Measurements from ENCODE around the gene ZNF574.

Gene ZNF574

DNA sequence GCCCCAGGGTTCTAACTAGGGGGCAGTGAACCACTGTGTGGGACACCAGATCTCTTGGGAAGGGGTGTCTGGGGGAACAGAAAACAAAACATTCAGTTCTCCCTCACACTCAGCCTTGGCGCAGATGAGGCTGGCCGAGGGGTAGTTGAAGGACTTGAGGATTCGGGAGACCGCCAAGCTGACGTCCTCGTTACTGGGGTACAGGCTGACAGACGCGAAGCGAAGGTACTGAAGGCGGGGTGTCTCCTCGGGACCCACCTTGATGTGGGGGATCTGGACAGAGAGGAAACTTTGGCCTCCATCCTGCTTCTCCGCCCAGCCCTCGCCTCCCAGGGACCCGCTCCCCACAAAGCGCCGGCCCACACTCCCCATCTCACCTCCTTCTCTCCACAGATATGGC lies 13.6 kb upstream of the ZNF574 start:
- TF ChIP-seq POLR2A (IDR thresholded peaks at IDR 0.05; ENCODE audit: low read depth, low read length) (no peak), POLR2AphosphoS5 (IDR thresholded peaks at IDR 0.05; ENCODE audit: low read depth, low read length) (no peak), TAF1 (IDR thresholded peaks at IDR 0.05; ENCODE audit: borderline replicate concordance, low read depth, low read length) (no peak)
- FAIRE-seq, result no peak
- DNase-seq (ENCODE audit: insufficient read length), result no peak

- FAIRE-seq, result no peak
- no peak for TF ChIP-seq POLR2A (IDR thresholded peaks at IDR 0.05; ENCODE audit: low read depth, low read length)
- no peak for TF ChIP-seq POLR2AphosphoS5 (IDR thresholded peaks at IDR 0.05; ENCODE audit: low read depth, low read length)
- no peak for TF ChIP-seq TAF1 (IDR thresholded peaks at IDR 0.05; ENCODE audit: borderline replicate concordance, low read depth, low read length)
- no peak for DNase-seq (ENCODE audit: insufficient read length)
Measured at GRCh38 chr19:42064432-42064831, 11.5 kb upstream of the ZNF574 start.

DNA sequence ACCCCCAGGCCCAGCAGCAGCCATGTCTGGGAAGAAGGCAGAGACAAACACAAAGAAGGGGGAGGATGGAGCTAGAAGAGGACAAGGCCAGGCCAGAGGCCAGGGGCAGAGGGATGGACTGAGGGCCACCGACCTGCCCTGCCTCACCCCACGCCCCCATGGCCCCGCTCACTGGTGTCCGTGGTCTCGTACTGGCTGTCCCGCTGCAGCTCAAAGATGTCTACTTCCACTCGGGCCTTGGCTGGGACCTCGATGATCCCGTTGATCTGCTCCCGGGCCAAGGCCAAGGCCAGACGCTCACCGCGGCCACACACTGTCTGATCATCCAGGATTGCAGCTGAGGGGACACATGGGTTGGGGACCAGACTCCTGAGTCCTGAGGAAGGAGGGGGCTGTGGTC lies 10.9 kb upstream of the ZNF574 start:
- DNase-seq (ENCODE audit: insufficient read length), result no peak
- no peak for FAIRE-seq
- TF ChIP-seq POLR2A (IDR thresholded peaks at IDR 0.05; ENCODE audit: low read depth, low read length) (no peak), POLR2AphosphoS5 (IDR thresholded peaks at IDR 0.05; ENCODE audit: low read depth, low read length) (no peak), TAF1 (IDR thresholded peaks at IDR 0.05; ENCODE audit: borderline replicate concordance, low read depth, low read length) (no peak)

- FAIRE-seq (no peak), DNase-seq (ENCODE audit: insufficient read length) (no peak)
- TF ChIP-seq POLR2AphosphoS5 (IDR thresholded peaks at IDR 0.05; ENCODE audit: low read depth, low read length) (no peak), POLR2A (IDR thresholded peaks at IDR 0.05; ENCODE audit: low read depth, low read length) (no peak), TAF1 (IDR thresholded peaks at IDR 0.05; ENCODE audit: borderline replicate concordance, low read depth, low read length) (no peak)
Measured at GRCh38 chr19:42065511-42065910, 10.5 kb upstream of the ZNF574 start.

GRCh38 chr19:42066075-42066754 lies 9.8 kb upstream of the ZNF574 start:
- FAIRE-seq (no peak), DNase-seq (ENCODE audit: insufficient read length) (no peak)
- TF ChIP-seq POLR2AphosphoS5 (IDR thresholded peaks at IDR 0.05; ENCODE audit: low read depth, low read length) (no peak), TAF1 (IDR thresholded peaks at IDR 0.05; ENCODE audit: borderline replicate concordance, low read depth, low read length) (no peak), POLR2A (IDR thresholded peaks at IDR 0.05; ENCODE audit: low read depth, low read length) (no peak)

GRCh38 chr19:42067315-42067888 lies 8.6 kb upstream of the ZNF574 start:
- FAIRE-seq (no peak), DNase-seq (ENCODE audit: insufficient read length) (no peak)
- TF ChIP-seq POLR2AphosphoS5 (IDR thresholded peaks at IDR 0.05; ENCODE audit: low read depth, low read length), result no peak
- TF ChIP-seq TAF1 (IDR thresholded peaks at IDR 0.05; ENCODE audit: borderline replicate concordance, low read depth, low read length), result no peak
- no peak for TF ChIP-seq POLR2A (IDR thresholded peaks at IDR 0.05; ENCODE audit: low read depth, low read length)

DNA sequence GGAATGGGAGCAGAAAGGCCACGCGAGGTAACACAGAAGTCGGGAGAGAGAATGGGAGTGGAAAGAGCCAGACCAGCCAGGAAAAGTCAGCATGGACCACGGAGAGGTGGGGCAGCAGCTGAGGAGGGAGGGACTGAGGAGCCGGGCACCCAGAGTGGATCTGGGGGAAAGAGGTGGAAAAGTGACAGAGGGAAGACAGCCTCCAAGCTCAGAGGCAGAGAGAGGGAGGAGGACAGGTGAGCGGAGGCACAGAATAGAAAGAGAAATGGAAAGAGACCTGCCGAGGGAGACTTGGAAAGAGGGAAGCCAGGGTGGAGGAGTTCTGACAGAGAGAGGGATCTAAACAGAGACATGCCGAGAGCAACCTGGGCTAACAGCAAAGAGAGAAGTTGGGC lies 7.6 kb upstream of the ZNF574 start:
- no peak for DNase-seq (ENCODE audit: insufficient read length)
- no peak for FAIRE-seq
- TF ChIP-seq POLR2AphosphoS5 (IDR thresholded peaks at IDR 0.05; ENCODE audit: low read depth, low read length) (no peak), TAF1 (IDR thresholded peaks at IDR 0.05; ENCODE audit: borderline replicate concordance, low read depth, low read length) (no peak), POLR2A (IDR thresholded peaks at IDR 0.05; ENCODE audit: low read depth, low read length) (no peak)

GRCh38 chr19:42068756-42069571 lies 7.0 kb upstream of the ZNF574 start:
- FAIRE-seq (no peak), DNase-seq (ENCODE audit: insufficient read length) (no peak)
- TF ChIP-seq POLR2A (IDR thresholded peaks at IDR 0.05; ENCODE audit: low read depth, low read length) (no peak), POLR2AphosphoS5 (IDR thresholded peaks at IDR 0.05; ENCODE audit: low read depth, low read length) (no peak), TAF1 (IDR thresholded peaks at IDR 0.05; ENCODE audit: borderline replicate concordance, low read depth, low read length) (no peak)

DNA sequence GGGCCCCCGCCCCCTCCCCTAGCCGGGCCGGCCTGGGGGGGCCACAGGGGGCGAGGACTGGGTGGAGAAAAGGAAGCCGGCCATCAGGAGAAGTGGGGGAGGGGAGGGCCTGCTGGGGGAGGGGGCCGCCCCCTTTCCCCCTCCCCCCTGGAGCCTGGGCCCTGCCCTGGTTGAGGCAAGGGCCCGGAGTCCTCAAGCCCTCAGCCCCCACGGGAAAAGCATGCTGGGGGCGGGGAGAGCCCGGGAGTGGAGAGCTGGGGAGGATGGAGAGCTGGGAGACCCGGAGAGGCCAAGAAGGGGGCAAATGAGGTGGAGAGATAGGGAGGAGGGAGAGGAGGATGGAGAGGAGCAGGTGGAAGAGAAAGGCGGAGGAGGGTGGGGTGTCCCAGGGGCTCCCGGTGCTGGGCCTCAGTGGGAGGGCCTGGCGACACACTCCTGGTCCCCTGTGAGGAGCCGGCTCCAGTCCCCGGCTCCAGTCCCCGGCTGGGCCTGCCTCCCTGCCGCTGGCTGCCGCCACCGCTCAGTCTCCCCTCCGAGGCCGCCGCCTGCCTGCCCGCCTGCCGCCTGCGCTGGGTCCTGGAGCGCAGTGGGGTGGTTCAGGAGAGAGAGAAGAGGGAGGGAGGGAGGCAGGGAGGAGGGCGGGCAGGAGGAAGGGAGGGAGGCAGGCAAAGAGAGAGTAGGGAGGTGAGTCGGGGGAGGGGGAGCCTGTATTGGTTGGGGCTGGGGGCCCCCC lies 6.2 kb upstream of the ZNF574 start, which contains the start of gene GRIK5:
TSS of gene GRIK5 (minus strand) at position 588 of the 733 bp plus-strand sequence. CDS start 4,436 bp downstream, outside the sequence.
- no peak for FAIRE-seq
- no peak for DNase-seq (ENCODE audit: insufficient read length)
- no peak for TF ChIP-seq POLR2A (IDR thresholded peaks at IDR 0.05; ENCODE audit: low read depth, low read length)
- no peak for TF ChIP-seq TAF1 (IDR thresholded peaks at IDR 0.05; ENCODE audit: borderline replicate concordance, low read depth, low read length)
- no peak for TF ChIP-seq POLR2AphosphoS5 (IDR thresholded peaks at IDR 0.05; ENCODE audit: low read depth, low read length)

GRCh38 chr19:42071247-42071646 lies 4.7 kb upstream of the ZNF574 start:
- TF ChIP-seq POLR2A (IDR thresholded peaks at IDR 0.05; ENCODE audit: low read depth, low read length), result no peak
- no peak for TF ChIP-seq POLR2AphosphoS5 (IDR thresholded peaks at IDR 0.05; ENCODE audit: low read depth, low read length)
- TF ChIP-seq TAF1 (IDR thresholded peaks at IDR 0.05; ENCODE audit: borderline replicate concordance, low read depth, low read length), result no peak
- DNase-seq (ENCODE audit: insufficient read length) (no peak), FAIRE-seq (no peak)

All from GM12892 (cell line).